NCI-H128 (cell line): ENCODE results near the gene SPTLC3.
A peak's percentile ranks its signal among the peaks of the same experiment; 100 is the strongest.

Experiments used
- DNase-seq: peaks from one replicate; lab custom pipeline; 2025; ENCODE audit not compliant: unreplicated experiment; lab: John Stamatoyannopoulos, UW

Gene SPTLC3

GRCh38 chr20:13089950-13090469 lies 81.2 kb downstream of the SPTLC3 start:
- no peak for DNase-seq

- DNase-seq = no peak
These were observed 83.3 kb downstream of the SPTLC3 start for GRCh38 chr20:13092111-13092510.

- DNase-seq = no peak
These were observed 86.2 kb downstream of the SPTLC3 start for GRCh38 chr20:13094976-13095375.

GRCh38 chr20:13098720-13099355 lies 90.1 kb downstream of the SPTLC3 start:
- no peak for DNase-seq

GRCh38 chr20:13099676-13100075 lies 90.9 kb downstream of the SPTLC3 start:
- DNase-seq = no peak

- no peak for DNase-seq
These were observed 92.5 kb downstream of the SPTLC3 start for GRCh38 chr20:13101276-13101675.

GRCh38 chr20:13101706-13102105 lies 92.9 kb downstream of the SPTLC3 start:
- no peak for DNase-seq

- no peak for DNase-seq
These were observed 93.5 kb downstream of the SPTLC3 start for GRCh38 chr20:13102237-13102636.

- no peak for DNase-seq
These were observed 93.9 kb downstream of the SPTLC3 start for GRCh38 chr20:13102694-13103093.

GRCh38 chr20:13105039-13105438 lies 96.3 kb downstream of the SPTLC3 start:
- no peak for DNase-seq

GRCh38 chr20:13105864-13106457 lies 97.2 kb downstream of the SPTLC3 start:
- peak; percentile 14 for DNase-seq

GRCh38 chr20:13109658-13110057 lies 100.9 kb downstream of the SPTLC3 start:
- no peak for DNase-seq

- DNase-seq = no peak
These were observed 102.0 kb downstream of the SPTLC3 start for GRCh38 chr20:13110796-13111195.

- DNase-seq = no peak
These were observed 102.6 kb downstream of the SPTLC3 start for GRCh38 chr20:13111249-13111911.

GRCh38 chr20:13113731-13114130 lies 105.0 kb downstream of the SPTLC3 start:
- no peak for DNase-seq

GRCh38 chr20:13117200-13117599 lies 108.4 kb downstream of the SPTLC3 start:
- DNase-seq = no peak

GRCh38 chr20:13118676-13119075 lies 109.9 kb downstream of the SPTLC3 start:
- no peak for DNase-seq

- DNase-seq = peak; percentile 59
These were observed 110.8 kb downstream of the SPTLC3 start for GRCh38 chr20:13119583-13119982.

- DNase-seq = no peak
These were observed 111.7 kb downstream of the SPTLC3 start for GRCh38 chr20:13120471-13120870.

GRCh38 chr20:13121840-13122515 lies 113.2 kb downstream of the SPTLC3 start:
- no peak for DNase-seq

GRCh38 chr20:13125486-13125885 lies 116.7 kb downstream of the SPTLC3 start:
- no peak for DNase-seq

GRCh38 chr20:13128173-13128572 lies 119.4 kb downstream of the SPTLC3 start:
- no peak for DNase-seq
